Thymus (tissue), 11 donors: ENCODE data around the gene RASGEF1B. TPM values are rescaled to one million over a fixed set of nuclear protein-coding genes. Genes with fewer than 3 reads are reported as not detected.

ENCODE experiments used
- DNase-seq, 9 donors: peaks; one replicate each; pipeline ENCODE4 v3.0.0-alpha.2; 2013; ENCODE audit warnings: low spot score in 9 of 9, low read depth in 6 of 9, missing footprints in 1 of 9
- H3K27ac ChIP-seq, 2 donors: one replicate each; pipeline ENCODE4 v1.5.1; 2013; ENCODE audit warnings: control low read depth in 1 of 2, low read depth in 1 of 2, low read length in 1 of 2, mild to moderate bottlenecking in 1 of 2, moderate library complexity in 1 of 2
- H3K27me3 ChIP-seq, 2 donors: one replicate each; pipeline ENCODE4 v1.5.1; 2013; ENCODE audit warnings: low read length in 1 of 2; ENCODE audit not compliant: control insufficient read depth in 2 of 2, insufficient read depth in 1 of 2
- H3K36me3 ChIP-seq, 2 donors: one replicate each; pipeline ENCODE4 v1.5.1; 2013; ENCODE audit warnings: low read length in 1 of 2, mild to moderate bottlenecking in 1 of 2, moderate library complexity in 1 of 2; ENCODE audit not compliant: control insufficient read depth in 2 of 2, insufficient read depth in 2 of 2
- H3K4me1 ChIP-seq, 2 donors: one replicate each; pipeline ENCODE4 v1.5.1; 2013; ENCODE audit warnings: low read length in 2 of 2; ENCODE audit not compliant: control insufficient read depth in 2 of 2, insufficient read depth in 2 of 2
- H3K4me3 ChIP-seq, 2 donors: one replicate each; pipeline ENCODE4 v1.5.1; 2013; ENCODE audit warnings: low read length in 2 of 2, control low read depth in 1 of 2, mild to moderate bottlenecking in 1 of 2
- H3K9me3 ChIP-seq, 2 donors: one replicate each; pipeline ENCODE4 v1.5.1; 2013; ENCODE audit warnings: low read length in 1 of 2, mild to moderate bottlenecking in 1 of 2; ENCODE audit not compliant: control insufficient read depth in 2 of 2, insufficient read depth in 1 of 2
- WGBS: extraction: QIAGEN DNeasy Blood & Tissue Kit; methylation state at CpG from one replicate; pipeline ENCODE4 v1.1.7; 2013; 5-methylcytosine and 5-hydroxymethylcytosine counted together
- polyA plus RNA-seq: library from polyadenylated mRNA; stranded (reverse); fragments of 200-250 nt; gene quantifications from one replicate; pipeline ENCODE4 v1.2.3, GENCODE V29; 2013
- total RNA-seq: library from RNA; stranded (reverse); fragments of 120-200 nt; gene quantifications from one replicate; pipeline ENCODE4 v1.2.4, GENCODE V29; 2013
- donor health status: healthy.

Gene RASGEF1B
- total and polyA plus RNA-seq, 2 donors: 18.3 to 19.9 TPM

GRCh38 chr4:81380437-81380836 lies 91.3 kb downstream of the RASGEF1B start:
- no peak overlapping the region for H3K27ac ChIP-seq
- H3K36me3 ChIP-seq: no peaks in the 10 kb centered on the region
- no peaks in the 10 kb centered on the region for H3K27me3 ChIP-seq
- no peak overlapping the region for H3K4me3 ChIP-seq
- no peaks in the 10 kb centered on the region for H3K4me1 ChIP-seq
- no peak for DNase-seq
- H3K9me3 ChIP-seq: no peaks in the 10 kb centered on the region
- 96% methylated on average over 2 of the region's 2 CpGs for WGBS

- DNase-seq: no peak
- WGBS: 92% methylated on average over 1 of the region's 1 CpG
- H3K9me3 ChIP-seq: no peaks in the 10 kb centered on the region
- H3K4me1 ChIP-seq: no peaks in the 10 kb centered on the region
- H3K4me3 ChIP-seq: no peak overlapping the region
- no peak overlapping the region for H3K27ac ChIP-seq
- no peaks in the 10 kb centered on the region for H3K27me3 ChIP-seq
- no peaks in the 10 kb centered on the region for H3K36me3 ChIP-seq
These were observed 93.3 kb downstream of the RASGEF1B start for GRCh38 chr4:81378386-81378785.

GRCh38 chr4:81377191-81377590 lies 94.5 kb downstream of the RASGEF1B start:
- Histone ChIP-seq H3K27me3 (no peaks in the 10 kb centered on the region), H3K36me3 (no peaks in the 10 kb centered on the region), H3K4me3 (no peak overlapping the region), H3K4me1 (no peaks in the 10 kb centered on the region), H3K27ac (no peak overlapping the region), H3K9me3 (no peaks in the 10 kb centered on the region)
- DNase-seq: no peak
- WGBS: 34% methylated on average over 1 of the region's 1 CpG

GRCh38 chr4:81376720-81377119 lies 95.0 kb downstream of the RASGEF1B start:
- Histone ChIP-seq H3K9me3 (no peaks in the 10 kb centered on the region), H3K27me3 (no peaks in the 10 kb centered on the region), H3K4me3 (no peak overlapping the region), H3K4me1 (no peaks in the 10 kb centered on the region), H3K36me3 (no peaks in the 10 kb centered on the region), H3K27ac (no peak overlapping the region)
- no peak for DNase-seq
- WGBS: 97% methylated on average over 2 of the region's 2 CpGs
